Left cardiac atrium (tissue), 4 donors: ENCODE data around the gene ADRA2C. TPM values are rescaled to one million over a fixed set of nuclear protein-coding genes. Genes with fewer than 3 reads are reported as not detected.

Experiments used
- ATAC-seq, 2 donors: fragments of 200-7000 bp; cut with Tn5 transposase; one replicate each; pipeline ENCODE4 v1.9.1; 2020; ENCODE audit warnings: mild to moderate bottlenecking in 2 of 2, moderate library complexity in 2 of 2
- DNase-seq: peaks from one replicate; pipeline ENCODE4 v3.0.0-alpha.2; 2020
- intact Hi-C, 2 donors: fragments of 100-400 bp; cut with DNase I; formaldehyde crosslinking; loops; one replicate each; pipeline versions ENCODE4 v1.14.1 to v1.15.1; 2022 to 2023
- total RNA-seq, 2 donors: library from RNA; stranded (reverse); fragmentation: NEBNext Ultra II Directional; extraction: Animal tissue kit (Norgen Biotek cat#: 25700); gene quantifications; one replicate each; pipeline ENCODE4 v1.2.1, GENCODE V29; 2021
- donor health status: DM: no; HTN: yes; CAD: no.
- donor health status: DM: no; HTN: yes; CAD: no; lungs with severe emphysema.
- donor health status: DM: yes; HTN: yes; CAD: no.
- donor health status: Dilated cardiomyopathy.

ADRA2C gene
- total RNA-seq, 2 donors from 2014 or later: 6.8 TPM

DNA sequence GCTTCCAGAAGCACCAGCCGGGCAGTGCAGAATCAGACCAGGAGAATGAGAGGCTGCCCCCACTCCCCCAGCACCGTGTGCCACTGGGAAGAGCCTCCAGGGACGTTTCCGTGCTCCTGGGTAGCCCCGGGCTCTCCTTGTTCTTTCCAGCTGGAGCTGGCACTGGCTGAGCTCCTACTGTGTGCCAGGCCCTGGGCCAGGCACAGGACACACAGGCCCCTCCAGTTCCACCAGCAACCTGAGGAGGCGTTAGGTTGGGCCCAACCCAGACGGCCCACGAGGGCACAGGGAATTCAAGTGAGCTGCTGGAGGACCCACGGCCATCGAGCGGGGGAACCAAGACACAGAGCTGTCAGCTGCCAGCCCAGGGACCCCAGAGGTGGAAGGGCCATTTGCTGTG, 15.9 kb upstream of the ADRA2C start:
- intact Hi-C loops: no loop called here
- ATAC-seq: no peak
- no peak for DNase-seq

DNA sequence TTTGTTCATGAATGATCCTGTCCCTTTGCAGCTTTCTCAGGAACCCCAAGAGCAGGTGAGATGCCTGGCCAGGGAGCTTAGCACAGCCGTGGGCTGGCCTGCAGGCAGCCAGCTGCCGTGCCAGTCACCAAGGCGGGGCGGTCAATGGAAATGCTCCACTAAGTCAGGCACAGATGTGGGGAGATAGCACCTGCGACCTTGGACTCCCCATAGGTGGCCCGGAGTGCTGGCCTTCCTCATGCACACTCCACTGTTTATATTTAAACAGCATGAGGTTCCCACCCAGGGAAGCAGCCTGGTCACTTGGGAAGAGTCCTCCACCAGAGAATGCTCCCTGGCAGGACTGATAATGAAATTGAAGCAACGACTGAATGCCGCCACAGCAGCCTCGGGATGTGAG, 14.2 kb upstream of the ADRA2C start:
- intact Hi-C loops: no loop called here
- DNase-seq (no peak), ATAC-seq (no peak)

DNA sequence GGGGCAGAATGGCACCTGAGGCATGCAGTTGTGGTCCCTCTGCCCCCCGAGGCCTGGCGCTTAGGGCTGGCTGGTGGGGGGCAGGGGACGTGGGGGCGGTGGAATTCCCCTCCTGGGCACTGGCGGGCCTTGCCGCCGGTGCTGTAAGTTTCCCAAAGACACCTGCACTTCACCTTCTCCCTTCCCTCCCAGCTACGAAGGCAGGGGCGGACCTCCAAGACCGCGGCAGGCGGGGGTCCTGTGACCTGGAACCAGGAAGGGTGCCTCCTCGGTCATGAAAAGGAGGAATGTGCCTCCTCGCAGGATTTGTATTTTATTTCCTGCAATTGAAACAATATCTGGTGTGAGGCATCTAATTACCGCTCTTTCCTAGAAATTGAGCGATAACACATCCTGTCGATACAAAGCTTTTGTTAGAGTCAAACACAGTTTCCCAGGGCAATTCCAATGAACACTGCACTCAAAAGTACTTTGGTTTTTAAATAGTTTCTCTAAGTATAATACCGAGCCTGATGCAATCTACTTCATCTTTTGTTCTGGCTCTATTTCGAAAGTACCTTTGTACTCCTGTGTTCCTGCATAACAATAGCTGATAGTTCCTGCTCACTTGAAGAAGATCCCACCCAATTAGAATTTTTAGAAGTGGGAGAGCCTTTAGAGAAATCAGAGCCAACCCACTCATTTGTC, 12.3 kb upstream of the ADRA2C start:
- DNase-seq (no peak), ATAC-seq (no peak)
- intact Hi-C loops: no loop called here

DNA sequence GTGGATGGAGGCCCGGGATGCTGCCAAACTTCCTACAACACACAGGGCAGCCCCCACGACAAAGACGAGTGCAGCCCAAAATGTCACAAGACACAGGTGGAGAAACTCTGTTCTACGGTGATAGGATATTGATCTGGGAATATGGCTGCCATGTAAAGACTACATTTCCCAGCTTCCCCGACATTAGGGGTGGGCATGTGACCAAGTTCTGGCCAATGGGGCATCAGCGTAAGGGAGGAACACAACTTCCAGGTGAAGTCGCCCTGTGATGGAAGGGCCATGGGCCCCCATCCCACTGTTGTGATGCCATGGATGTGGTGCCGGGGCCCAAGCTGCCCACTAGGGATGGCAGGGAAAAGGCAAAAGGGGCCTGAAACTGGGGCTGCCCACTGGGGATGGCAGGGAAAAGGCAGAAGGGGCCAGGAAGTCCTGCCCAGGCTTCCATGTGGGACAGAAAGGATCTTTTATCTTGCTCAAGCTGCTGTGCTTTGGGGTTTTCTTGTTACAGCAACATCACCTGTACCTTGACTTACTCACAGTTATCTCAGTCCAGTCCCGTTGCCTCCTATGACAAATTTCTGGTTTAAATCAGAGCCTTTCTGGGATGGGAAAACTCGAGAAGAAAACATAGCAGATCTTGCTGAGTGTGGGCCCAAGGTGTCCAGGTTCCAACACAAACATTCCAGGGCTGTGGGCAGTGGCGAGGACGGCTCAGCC, 9.7 kb upstream of the ADRA2C start:
- intact Hi-C loops: no loop called here
- DNase-seq (no peak), ATAC-seq (no peak)

DNA sequence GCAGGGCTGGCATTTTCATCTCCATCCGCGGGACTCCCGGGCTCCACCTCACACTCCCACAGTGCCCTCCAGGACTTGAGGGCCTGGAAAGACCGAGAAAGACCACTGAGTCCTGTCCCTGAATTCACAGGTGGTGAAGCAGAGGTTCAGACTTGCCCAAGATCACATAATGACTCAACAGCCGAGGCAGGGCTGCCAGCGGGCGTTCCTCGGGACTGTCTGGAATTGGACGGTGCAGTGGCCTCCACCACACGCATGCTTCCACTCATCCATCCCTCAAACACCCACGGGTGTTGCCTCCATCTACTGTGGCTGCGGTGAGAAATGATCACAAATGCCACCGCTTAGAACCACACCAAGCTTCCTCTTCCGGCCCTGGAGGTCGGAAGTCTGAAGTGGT, 6.9 kb upstream of the ADRA2C start:
- no peak for DNase-seq
- intact Hi-C loops: no loop called here
- ATAC-seq: no peak

DNA sequence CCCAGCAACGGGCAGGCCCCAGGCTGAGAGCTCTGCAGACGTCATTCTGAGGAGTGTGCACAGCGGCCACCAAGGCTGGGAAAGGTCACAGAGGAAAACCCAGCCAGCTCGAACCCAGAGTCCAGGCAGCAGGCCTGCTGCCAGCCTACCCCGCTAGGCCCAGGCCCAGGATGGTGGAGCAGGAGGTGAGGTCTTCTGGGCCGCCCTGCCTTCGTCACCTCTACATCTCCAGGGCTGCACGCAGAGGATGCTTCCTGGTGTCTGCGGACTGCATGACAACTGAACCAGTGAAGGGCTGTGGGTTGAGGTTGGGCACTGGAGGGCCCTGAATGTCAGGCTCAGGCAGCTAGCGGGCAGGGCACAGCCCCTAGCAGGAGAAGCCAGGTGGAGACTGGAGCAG, 5.8 kb upstream of the ADRA2C start:
- intact Hi-C loops: loop anchor here in 1 of 2 donors (10.0 kb wide), 1 partner anchor 114 kb away; no protein-coding TSS in a partner anchor
- no peak for ATAC-seq
- DNase-seq: no peak

DNA sequence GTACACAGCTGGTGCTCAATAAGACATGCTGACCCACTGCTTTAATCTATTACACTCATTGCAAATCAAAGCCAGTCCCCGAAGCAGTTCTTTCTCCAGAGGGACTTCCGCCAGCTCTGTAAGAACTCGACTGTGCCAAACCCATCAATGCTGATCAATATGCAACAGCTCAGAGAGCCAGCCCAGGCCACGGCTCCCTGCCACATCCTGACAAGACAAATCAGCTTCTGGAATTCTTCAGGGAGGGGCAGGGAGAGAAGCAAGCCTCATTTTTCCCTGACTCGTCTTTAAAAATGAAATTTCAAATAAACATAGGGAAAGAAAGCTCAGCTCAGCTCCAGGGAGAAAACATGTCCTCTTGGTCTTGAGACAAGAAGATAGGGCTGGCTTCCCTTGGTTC, 5.3 kb upstream of the ADRA2C start:
- DNase-seq (no peak), ATAC-seq (no peak)
- intact Hi-C loops: loop anchor here in 1 of 2 donors (10.0 kb wide), 1 partner anchor 114 kb away; no protein-coding TSS in a partner anchor

DNA sequence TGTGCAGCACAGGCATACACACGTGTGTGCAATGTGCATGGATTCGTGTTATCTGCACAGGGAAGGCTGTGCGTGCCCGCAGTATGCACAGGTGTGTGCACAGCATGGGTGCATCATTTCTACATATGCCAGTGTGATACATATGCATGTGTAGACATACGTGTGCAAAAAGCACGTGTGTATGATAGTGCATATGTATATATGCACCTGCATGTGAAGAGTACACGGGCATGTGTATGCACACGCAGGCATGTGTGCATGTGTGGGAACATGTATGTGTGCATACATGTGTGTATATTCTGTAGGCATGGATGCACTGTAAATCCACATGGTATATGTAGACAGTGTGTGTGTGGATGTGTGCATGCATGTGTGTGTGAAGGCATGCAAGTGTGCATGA, 3.9 kb upstream of the ADRA2C start:
- ATAC-seq: no peak
- intact Hi-C loops: loop anchor here in 1 of 2 donors (10.0 kb wide), 1 partner anchor 113 kb away; no protein-coding TSS in a partner anchor
- no peak for DNase-seq

DNA sequence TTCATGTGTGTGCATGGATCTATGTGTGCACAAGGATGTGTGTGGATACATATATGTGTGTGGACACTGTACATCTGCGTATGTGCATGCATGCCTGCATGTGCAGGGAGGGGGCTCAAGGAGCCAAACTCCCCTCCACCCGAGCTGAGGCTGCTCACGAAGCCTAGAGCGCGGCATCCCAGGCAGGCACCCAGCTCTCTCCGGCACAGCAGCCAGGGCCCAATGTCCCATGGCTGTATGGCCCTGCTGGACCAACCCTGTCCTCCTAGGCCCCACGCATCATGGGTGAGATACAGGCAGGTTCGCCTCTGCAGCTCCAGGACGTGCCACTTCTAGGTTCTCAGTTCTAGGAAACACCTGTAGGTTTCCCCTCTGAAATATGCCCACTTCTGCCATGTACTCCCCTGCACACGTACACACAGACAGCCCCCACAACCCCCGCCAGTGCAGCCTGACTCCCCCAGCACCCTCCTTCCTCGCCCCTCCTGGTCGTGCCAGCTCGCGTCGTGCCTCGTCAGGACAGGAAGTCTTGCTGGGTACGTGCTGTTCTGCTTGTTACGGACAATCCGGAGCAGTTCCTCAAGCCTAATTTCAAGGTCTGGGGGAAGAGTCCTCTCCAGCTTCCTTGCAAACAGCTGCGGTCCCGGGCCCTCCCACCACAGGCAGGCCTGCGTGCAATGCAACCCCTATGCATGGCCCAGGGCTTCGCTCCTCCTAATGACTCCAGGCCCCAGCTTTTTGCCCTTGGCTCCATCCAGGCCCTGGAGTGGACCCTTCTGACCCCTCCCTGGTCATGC, 3.2 kb upstream of the ADRA2C start:
- DNase-seq (no peak), ATAC-seq (no peak)
- intact Hi-C loops: loop anchor here in 1 of 2 donors (10.0 kb wide), 1 partner anchor 112 kb away; no protein-coding TSS in a partner anchor

DNA sequence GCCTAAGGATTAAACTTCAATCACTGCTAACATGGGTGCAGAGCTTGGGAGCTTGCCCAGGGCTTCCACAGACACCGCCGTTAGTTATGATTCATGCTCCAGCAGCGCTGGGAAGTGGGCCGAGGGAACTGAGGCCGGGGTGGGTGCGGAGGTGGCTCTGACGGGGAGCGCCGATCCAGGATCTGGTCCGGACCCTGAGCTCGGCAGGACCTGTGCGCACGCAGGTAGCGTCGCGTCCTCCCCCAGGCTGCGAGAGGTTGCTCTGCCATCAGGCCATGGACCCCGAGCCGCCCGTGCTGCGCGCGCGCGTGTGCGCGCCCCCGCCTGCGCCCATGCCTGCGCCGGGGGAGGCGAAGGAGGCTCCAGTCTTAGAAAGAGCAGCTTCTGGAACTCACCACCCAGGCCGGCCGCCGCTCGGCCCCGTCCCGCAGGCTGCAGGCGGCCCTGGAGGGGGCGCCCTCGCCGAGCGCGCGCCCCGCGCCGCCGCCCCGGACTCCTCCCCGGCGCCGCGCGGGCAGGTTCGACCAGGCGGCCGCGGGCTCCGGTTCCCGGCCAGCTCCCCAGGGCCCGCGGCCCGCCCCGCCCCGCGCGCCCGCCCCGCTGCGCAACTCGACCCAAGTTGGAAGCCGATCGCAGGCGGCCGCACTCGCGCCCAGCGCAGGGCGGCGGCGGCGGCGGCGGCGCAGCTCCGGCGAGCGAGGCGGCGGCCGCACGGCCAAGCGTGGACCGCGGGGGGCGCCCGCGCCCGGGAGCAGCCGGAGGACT, 732 bp upstream of the ADRA2C start:
- intact Hi-C loops: loop anchor here in 1 of 2 donors (10.0 kb wide), 1 partner anchor 109 kb away; no protein-coding TSS in a partner anchor
- DNase-seq: peak; percentile 28
- peak; percentile 55 to 63 for ATAC-seq

DNA sequence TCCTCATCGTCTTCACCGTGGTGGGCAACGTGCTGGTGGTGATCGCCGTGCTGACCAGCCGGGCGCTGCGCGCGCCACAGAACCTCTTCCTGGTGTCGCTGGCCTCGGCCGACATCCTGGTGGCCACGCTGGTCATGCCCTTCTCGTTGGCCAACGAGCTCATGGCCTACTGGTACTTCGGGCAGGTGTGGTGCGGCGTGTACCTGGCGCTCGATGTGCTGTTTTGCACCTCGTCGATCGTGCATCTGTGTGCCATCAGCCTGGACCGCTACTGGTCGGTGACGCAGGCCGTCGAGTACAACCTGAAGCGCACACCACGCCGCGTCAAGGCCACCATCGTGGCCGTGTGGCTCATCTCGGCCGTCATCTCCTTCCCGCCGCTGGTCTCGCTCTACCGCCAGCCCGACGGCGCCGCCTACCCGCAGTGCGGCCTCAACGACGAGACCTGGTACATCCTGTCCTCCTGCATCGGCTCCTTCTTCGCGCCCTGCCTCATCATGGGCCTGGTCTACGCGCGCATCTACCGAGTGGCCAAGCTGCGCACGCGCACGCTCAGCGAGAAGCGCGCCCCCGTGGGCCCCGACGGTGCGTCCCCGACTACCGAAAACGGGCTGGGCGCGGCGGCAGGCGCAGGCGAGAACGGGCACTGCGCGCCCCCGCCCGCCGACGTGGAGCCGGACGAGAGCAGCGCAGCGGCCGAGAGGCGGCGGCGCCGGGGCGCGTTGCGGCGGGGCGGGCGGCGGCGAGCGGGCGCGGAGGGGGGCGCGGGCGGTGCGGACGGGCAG, 792 bp downstream of the ADRA2C start:
- DNase-seq: no peak
- no peak for ATAC-seq
- intact Hi-C loops: loop anchor here in 1 of 2 donors (10.0 kb wide), 1 partner anchor 108 kb away; no protein-coding TSS in a partner anchor

DNA sequence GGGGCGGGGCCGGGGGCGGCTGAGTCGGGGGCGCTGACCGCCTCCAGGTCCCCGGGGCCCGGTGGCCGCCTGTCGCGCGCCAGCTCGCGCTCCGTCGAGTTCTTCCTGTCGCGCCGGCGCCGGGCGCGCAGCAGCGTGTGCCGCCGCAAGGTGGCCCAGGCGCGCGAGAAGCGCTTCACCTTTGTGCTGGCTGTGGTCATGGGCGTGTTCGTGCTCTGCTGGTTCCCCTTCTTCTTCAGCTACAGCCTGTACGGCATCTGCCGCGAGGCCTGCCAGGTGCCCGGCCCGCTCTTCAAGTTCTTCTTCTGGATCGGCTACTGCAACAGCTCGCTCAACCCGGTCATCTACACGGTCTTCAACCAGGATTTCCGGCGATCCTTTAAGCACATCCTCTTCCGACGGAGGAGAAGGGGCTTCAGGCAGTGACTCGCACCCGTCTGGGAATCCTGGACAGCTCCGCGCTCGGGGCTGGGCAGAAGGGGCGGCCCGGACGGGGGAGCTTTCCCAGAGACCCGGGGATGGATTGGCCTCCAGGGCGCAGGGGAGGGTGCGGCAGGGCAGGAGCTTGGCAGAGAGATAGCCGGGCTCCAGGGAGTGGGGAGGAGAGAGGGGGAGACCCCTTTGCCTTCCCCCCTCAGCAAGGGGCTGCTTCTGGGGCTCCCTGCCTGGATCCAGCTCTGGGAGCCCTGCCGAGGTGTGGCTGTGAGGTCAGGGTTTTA, 1.5 kb downstream of the ADRA2C start:
- DNase-seq (no peak), ATAC-seq (no peak)
- intact Hi-C loops: loop anchor here in 1 of 2 donors (10.0 kb wide), 1 partner anchor 107 kb away; no protein-coding TSS in a partner anchor

DNA sequence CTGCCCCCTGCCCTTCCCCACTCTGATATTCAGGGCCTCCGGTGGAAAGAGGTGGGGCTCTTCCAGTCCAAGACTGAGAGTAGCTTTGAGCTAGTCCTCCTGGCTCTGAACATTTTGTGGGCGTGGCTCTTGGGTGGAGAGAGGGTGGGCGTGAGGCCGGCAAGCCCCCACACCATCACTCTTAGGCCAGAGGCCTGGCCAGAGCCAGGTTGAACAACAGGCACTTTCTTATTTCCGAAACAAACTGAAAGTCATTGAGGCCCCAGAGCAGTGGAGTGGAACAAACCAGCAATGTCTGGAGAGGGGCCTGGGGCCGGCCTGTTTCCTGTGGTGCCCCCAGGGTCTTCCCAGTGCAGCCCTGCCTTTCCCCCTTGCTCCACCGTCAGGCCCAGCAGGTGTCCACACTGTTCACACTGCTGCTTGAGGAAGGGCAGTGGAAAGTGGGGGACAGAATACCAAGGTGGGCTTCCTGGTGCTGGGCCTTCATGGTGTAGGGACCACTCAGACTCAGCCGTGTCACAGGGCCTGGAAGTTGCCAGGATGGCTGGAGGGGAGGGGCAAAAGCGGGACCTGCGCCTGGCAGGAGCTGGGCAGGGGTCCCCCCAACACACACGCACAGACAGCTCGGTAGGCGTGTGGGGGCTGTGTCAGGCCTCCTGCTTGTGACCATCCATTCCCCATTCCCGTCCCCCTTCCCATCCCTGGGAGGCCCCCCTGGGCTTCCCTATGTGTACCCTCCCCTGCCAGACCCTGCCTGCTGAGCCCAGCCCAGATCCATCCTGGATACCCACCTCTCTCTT, 2.9 kb downstream of the ADRA2C start:
- ATAC-seq (no peak), DNase-seq (no peak)
- intact Hi-C loops: loop anchor here in 1 of 2 donors (10.0 kb wide), 1 partner anchor 106 kb away; no protein-coding TSS in a partner anchor

DNA sequence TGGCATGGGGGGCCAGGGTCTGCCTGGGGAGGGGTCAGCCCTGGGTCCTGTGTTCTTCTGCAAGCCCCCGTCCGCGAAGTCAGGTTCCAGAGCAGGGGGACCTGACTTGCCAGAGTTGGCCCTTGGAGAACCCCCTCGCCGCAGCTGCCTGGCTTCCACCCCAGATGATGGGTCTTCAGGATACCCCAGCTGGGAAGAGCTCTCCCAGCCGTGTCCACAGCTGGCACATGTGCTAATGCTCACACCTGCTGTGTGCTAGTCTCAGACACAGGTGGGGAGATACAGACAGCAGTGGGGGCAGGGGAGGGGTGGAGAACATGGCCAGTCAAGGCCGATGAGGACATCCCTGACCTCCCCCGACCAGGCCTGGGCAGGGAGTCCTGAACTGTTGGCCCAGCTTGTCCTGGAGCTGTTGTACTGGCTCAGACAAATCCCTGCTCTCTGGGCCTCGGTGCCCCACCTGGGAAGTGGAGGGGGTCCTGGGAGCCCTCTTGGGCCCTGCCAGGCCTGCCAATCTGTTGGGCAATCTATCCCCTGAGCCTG, 3.5 kb downstream of the ADRA2C start:
- no peak for DNase-seq
- no peak for ATAC-seq
- intact Hi-C loops: loop anchor here in 1 of 2 donors (10.0 kb wide), 1 partner anchor 105 kb away; no protein-coding TSS in a partner anchor

DNA sequence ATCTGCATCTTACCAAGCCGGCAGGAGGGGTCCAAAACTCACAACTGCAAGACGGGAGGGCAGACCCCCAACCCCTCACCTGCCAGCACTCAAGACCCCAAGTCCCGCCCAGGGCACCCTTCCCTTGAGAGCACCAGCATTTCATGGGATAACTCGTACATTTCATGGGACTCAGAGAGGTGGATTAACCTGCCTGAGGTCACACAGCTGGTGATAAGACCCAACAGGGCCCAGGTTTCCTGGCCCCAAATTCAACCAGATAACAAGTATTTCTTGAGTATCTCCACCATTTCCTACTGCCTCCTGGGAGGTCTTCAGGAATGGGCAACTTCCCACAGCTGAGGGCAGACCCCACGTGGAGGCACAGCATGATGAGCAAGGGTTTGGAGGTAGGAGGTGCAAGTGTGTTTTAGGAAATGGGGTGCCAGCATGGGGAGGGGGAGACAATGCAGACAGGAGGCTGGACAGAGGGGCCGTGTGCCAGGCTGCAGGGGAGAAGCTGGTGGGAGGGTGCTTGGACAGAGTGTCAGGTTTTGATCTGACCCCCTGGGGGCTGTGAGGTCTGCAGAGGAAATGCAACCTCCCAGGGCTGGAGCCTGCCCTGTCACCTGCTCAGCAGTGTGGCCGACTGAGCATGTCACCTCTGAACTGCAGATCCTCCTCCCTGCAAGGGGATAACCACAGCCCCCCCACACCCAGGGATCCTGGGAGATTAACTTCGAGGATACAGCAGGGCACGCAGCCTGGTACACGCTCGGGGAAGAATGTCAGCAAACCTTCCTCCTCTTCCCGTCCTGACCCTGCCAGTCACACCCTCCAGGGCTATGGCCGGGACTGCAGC, 4.4 kb downstream of the ADRA2C start:
- no peak for ATAC-seq
- intact Hi-C loops: no loop called here
- no peak for DNase-seq
